Muscle of back (tissue), 11 donors: ENCODE data around the gene LRRC37A3. TPM values are rescaled to one million over a fixed set of nuclear protein-coding genes. Genes with fewer than 3 reads are reported as not detected.
A peak's percentile ranks its signal among the peaks of the same experiment; 100 is the strongest.
"Not testable (repeated sequence)": the region's sequence is repeated elsewhere in the genome, so short reads cannot be mapped to it uniquely, and the experiment has no call there.

ENCODE experiments used
- DNase-seq, 3 donors: peaks; one replicate each; pipeline versions ENCODE4 v3.0.0 to v3.0.0-alpha.2; 2013
- polyA plus RNA-seq, 10 donors: library from polyadenylated mRNA; unstranded; fragments of 120-200 nt; gene quantifications; one replicate each; pipeline ENCODE4 v1.2.1, GENCODE V29; 2013; ENCODE audit not compliant: insufficient read length in 10 of 10

LRRC37A3 gene
- polyA plus RNA-seq, 10 donors: 6.6 to 23.1 (median 9.1) TPM

- peak; percentile 48 to 70 (median 59) for DNase-seq
Observed at GRCh38 chr17:64927444-64927843, 8.2 kb upstream of the LRRC37A3 start.

- DNase-seq: not testable (repeated sequence)
Observed at GRCh38 chr17:64926430-64926829, 7.2 kb upstream of the LRRC37A3 start.

- DNase-seq: not testable (repeated sequence)
Observed at GRCh38 chr17:64925244-64925643, 6.0 kb upstream of the LRRC37A3 start.

- DNase-seq: peak in 1 of 3 donors; percentile 7
Observed at GRCh38 chr17:64923051-64923568, 3.8 kb upstream of the LRRC37A3 start.

- peak in 1 of 3 donors; percentile 4 for DNase-seq
Observed at GRCh38 chr17:64920419-64921172, 1.3 kb upstream of the LRRC37A3 start.

- peak in 2 of 3 donors; percentile 8 to 55 for DNase-seq
Observed at GRCh38 chr17:64920026-64920418, 744 bp upstream of the LRRC37A3 start.

GRCh38 chr17:64918842-64919288 lies 413 bp downstream of the LRRC37A3 start:
- peak; percentile 21 to 59 (median 22) for DNase-seq

- DNase-seq: not testable (repeated sequence)
Observed at GRCh38 chr17:64917540-64917939, 1.7 kb downstream of the LRRC37A3 start.

GRCh38 chr17:64915244-64915643 lies 4.0 kb downstream of the LRRC37A3 start:
- not testable (repeated sequence) for DNase-seq

- DNase-seq: not testable (repeated sequence)
Observed at GRCh38 chr17:64910191-64910514, 9.1 kb downstream of the LRRC37A3 start.

GRCh38 chr17:64909511-64910190 lies 9.6 kb downstream of the LRRC37A3 start:
- not testable (repeated sequence) for DNase-seq

GRCh38 chr17:64904069-64904468 lies 15.2 kb downstream of the LRRC37A3 start:
- DNase-seq: not testable (repeated sequence)

- DNase-seq: peak in 1 of 3 donors; percentile 2
Observed at GRCh38 chr17:64897136-64897535, 22.1 kb downstream of the LRRC37A3 start.

- not testable (repeated sequence) for DNase-seq
Observed at GRCh38 chr17:64874210-64874609, 45.1 kb downstream of the LRRC37A3 start.

GRCh38 chr17:64847504-64848466 lies 71.5 kb downstream of the LRRC37A3 start:
- peak; percentile 10 to 53 (median 18) for DNase-seq

- not testable (repeated sequence) for DNase-seq
Observed at GRCh38 chr17:64846892-64847291, 72.4 kb downstream of the LRRC37A3 start.

GRCh38 chr17:64843918-64844317 lies 75.4 kb downstream of the LRRC37A3 start:
- DNase-seq: not testable (repeated sequence)

- DNase-seq: not testable (repeated sequence)
Observed at GRCh38 chr17:64842900-64843299, 76.4 kb downstream of the LRRC37A3 start.

GRCh38 chr17:64840960-64841359 lies 78.3 kb downstream of the LRRC37A3 start:
- peak in 1 of 3 donors; percentile 6 for DNase-seq

- not testable (repeated sequence) for DNase-seq
Observed at GRCh38 chr17:64838513-64838912, 80.8 kb downstream of the LRRC37A3 start.

- peak; percentile 63 to 92 (median 79) for DNase-seq
Observed at GRCh38 chr17:64837018-64837761, 82.1 kb downstream of the LRRC37A3 start.
